SK-N-SH (cell line): ENCODE measurements around the gene SMARCC1. TPM values are rescaled to one million over a fixed set of nuclear protein-coding genes. Genes with fewer than 3 reads are reported as not detected.

ENCODE experiments used
- CTCF ChIA-PET: fragments of 300-600, 350-600 bp; formaldehyde crosslinking; extraction: SDS; loops from one replicate; lab custom pipeline; 2021; lab: Yijun Ruan, JAX
- POLR2A ChIA-PET: fragments of 350-600 bp; sonication (Branson Sonifier 250); formaldehyde crosslinking; extraction: SDS; loops from one replicate; lab custom pipeline; 2020; ENCODE audit warnings: antibody characterized with exemption, inconsistent platforms; lab: Yijun Ruan, JAX
- DNase-seq: peaks from one replicate; pipeline ENCODE4 v3.0.0; 2012
- H2AFZ ChIP-seq: fragments of 200-600 bp; sonication (generic); 2 replicates; pipeline ENCODE4 v1.8.1; 2016; ENCODE audit warnings: antibody characterized with exemption, mild to moderate bottlenecking, low read depth
- H3F3A ChIP-seq: fragments of 200-600 bp; sonication (generic); replicated peaks from 2 replicates; pipeline ENCODE3; 2016; ENCODE audit warnings: antibody characterized with exemption, mild to moderate bottlenecking; ENCODE audit not compliant: insufficient read depth
- H3K27ac ChIP-seq, 2 experiments: fragments of 200-500 bp in 1 of 2; fragments of 200-600 bp in 1 of 2; sonication (Bioruptor generic) in 1 of 2; sonication (generic), shearing (Covaris generic) in 1 of 2; 2 replicates each; pipeline versions ENCODE4 v1.5.1 to v1.6.1; 2014 to 2016; ENCODE audit warnings: low read depth in 2 of 2, inconsistent platforms in 1 of 2, low read length in 1 of 2, mild to moderate bottlenecking in 1 of 2, mixed read lengths in 1 of 2
- H3K27me3 ChIP-seq: fragments of 200-600 bp; sonication (generic), shearing (Covaris generic); 2 replicates; pipeline ENCODE4 v1.6.1; 2016; ENCODE audit warnings: mixed run types; ENCODE audit not compliant: insufficient read depth
- H3K36me3 ChIP-seq, 2 experiments: fragments of 200-500 bp in 1 of 2; fragments of 200-600 bp in 1 of 2; sonication (Bioruptor generic) in 1 of 2; sonication (generic) in 1 of 2; replicated peaks in 1 of 2; 2 replicates each; pipeline versions ENCODE3 to v1.5.1; 2014 to 2016; ENCODE audit warnings: low read length in 1 of 2, mild to moderate bottlenecking in 1 of 2; ENCODE audit not compliant: insufficient read depth in 2 of 2, control insufficient read depth in 1 of 2
- H3K4me1 ChIP-seq, 2 experiments: fragments of 200-500 bp in 1 of 2; fragments of 200-600 bp in 1 of 2; sonication (Bioruptor generic) in 1 of 2; sonication (generic), shearing (Covaris generic) in 1 of 2; 2 replicates each; pipeline versions ENCODE4 v1.5.1 to v1.6.1; 2014 to 2016; ENCODE audit warnings: low read depth in 1 of 2, low read length in 1 of 2, mixed run types in 1 of 2; ENCODE audit not compliant: insufficient read depth in 2 of 2, control insufficient read depth in 1 of 2
- H3K4me2 ChIP-seq: fragments of 200-600 bp; sonication (generic), shearing (Covaris generic); 2 replicates; pipeline ENCODE4 v1.6.1; 2017; ENCODE audit warnings: mixed run types
- H3K4me3 ChIP-seq, 2 experiments: fragments of 200-500 bp in 1 of 2; fragments of 200-600 bp in 1 of 2; sonication (Bioruptor generic) in 1 of 2; sonication (generic), shearing (Covaris generic) in 1 of 2; 2 replicates each; pipeline versions ENCODE4 v1.5.1 to v1.8.1; 2014 to 2016; ENCODE audit warnings: low read depth in 2 of 2, inconsistent platforms in 1 of 2, low read length in 1 of 2, mild to moderate bottlenecking in 1 of 2, mixed read lengths in 1 of 2, moderate library complexity in 1 of 2
- H3K79me2 ChIP-seq: fragments of 200-600 bp; sonication (generic); 2 replicates; pipeline ENCODE4 v1.8.1; 2017; ENCODE audit warnings: mild to moderate bottlenecking; ENCODE audit not compliant: insufficient read depth
- H3K9ac ChIP-seq: fragments of 200-600 bp; sonication (generic); 2 replicates; pipeline ENCODE4 v1.6.1; 2017; ENCODE audit warnings: mixed run types
- H3K9me2 ChIP-seq: fragments of 200-600 bp; sonication (generic); 2 replicates; pipeline ENCODE4 v1.6.1; 2017; ENCODE audit warnings: mixed run types
- H3K9me3 ChIP-seq: fragments of 200-600 bp; sonication (generic); 2 replicates; pipeline ENCODE4 v1.6.1; 2017; ENCODE audit warnings: mixed run types, mild to moderate bottlenecking, moderate library complexity
- H4K20me1 ChIP-seq: fragments of 200-600 bp; sonication (generic); 2 replicates; pipeline ENCODE4 v1.6.1; 2017; ENCODE audit warnings: mild to moderate bottlenecking, mixed run types; ENCODE audit not compliant: insufficient read depth
- EP300 ChIP-seq, 2 experiments: IDR thresholded peaks; 2 replicates each; pipeline versions ENCODE4 v1.4.0 to v1.6.1; 2012; ENCODE audit warnings: borderline replicate concordance in 1 of 2, low read depth in 1 of 2, low read length in 1 of 2
- FOSL2 ChIP-seq: IDR thresholded peaks from 2 replicates; pipeline ENCODE4 v1.4.0; 2012; ENCODE audit warnings: low read depth, mild to moderate bottlenecking, moderate library complexity, borderline replicate concordance
- FOXJ3 ChIP-seq: sonication (generic); formaldehyde crosslinking; IDR thresholded peaks from 2 replicates; pipeline ENCODE4 v1.5.1; 2020; ENCODE audit warnings: mild to moderate bottlenecking, missing genetic modification reagents
- FOXM1 ChIP-seq: IDR thresholded peaks from 2 replicates; pipeline ENCODE4 v1.4.0; 2012; ENCODE audit warnings: low read depth, mild to moderate bottlenecking
- MEF2A ChIP-seq: IDR thresholded peaks from 2 replicates; pipeline ENCODE4 v1.4.0; 2012; ENCODE audit warnings: low read depth, borderline replicate concordance
- RCOR1 ChIP-seq: fragments of 150-350 bp; IDR thresholded peaks from 2 replicates; pipeline ENCODE4 v1.6.1; 2017; ENCODE audit warnings: antibody characterized with exemption, low read length
- RXRA ChIP-seq: IDR thresholded peaks from 2 replicates; pipeline ENCODE4 v1.4.0; 2012; ENCODE audit warnings: low read depth, mild to moderate bottlenecking, borderline replicate concordance
- SIN3A ChIP-seq: IDR thresholded peaks from 2 replicates; pipeline ENCODE4 v1.6.1; 2012; ENCODE audit warnings: low read depth, mild to moderate bottlenecking, low read length, moderate library complexity, borderline replicate concordance
- YY1 ChIP-seq: IDR thresholded peaks from 2 replicates; pipeline ENCODE4 v1.4.0; 2012; ENCODE audit warnings: low read depth, mild to moderate bottlenecking
- WGBS: methylation state at CpG from one replicate; pipeline ENCODE4 v1.1.6; 2017; ENCODE audit warnings: low lambda C conversion rate; 5-methylcytosine and 5-hydroxymethylcytosine counted together
- polyA plus RNA-seq, 3 experiments: library from polyadenylated mRNA; depleted of rRNA; stranded (reverse); fragments of >200 nt; gene quantifications; 2 replicates each; pipeline ENCODE4 v1.2.3, GENCODE V29; 2012
- TF ChIP-seq, protein P1 (sequence below): IDR thresholded peaks from 2 replicates; pipeline ENCODE4 v1.6.1; 2012; ENCODE audit warnings: mild to moderate bottlenecking, low read depth, low read length, moderate library complexity
- TF ChIP-seq, protein P2 (sequence below): fragments of 200-600 bp; sonication (generic); IDR thresholded peaks from 2 replicates; pipeline ENCODE4 v1.6.1; 2017; ENCODE audit warnings: antibody characterized with exemption, mild to moderate bottlenecking, moderate library complexity
- TF ChIP-seq, protein P3 (sequence below): IDR thresholded peaks from 2 replicates; pipeline ENCODE4; 2012

SMARCC1 gene
- polyA plus RNA-seq, 1 of the 3 experiments (the other 2 are of a cell fraction), result 16.5 TPM

DNA sequence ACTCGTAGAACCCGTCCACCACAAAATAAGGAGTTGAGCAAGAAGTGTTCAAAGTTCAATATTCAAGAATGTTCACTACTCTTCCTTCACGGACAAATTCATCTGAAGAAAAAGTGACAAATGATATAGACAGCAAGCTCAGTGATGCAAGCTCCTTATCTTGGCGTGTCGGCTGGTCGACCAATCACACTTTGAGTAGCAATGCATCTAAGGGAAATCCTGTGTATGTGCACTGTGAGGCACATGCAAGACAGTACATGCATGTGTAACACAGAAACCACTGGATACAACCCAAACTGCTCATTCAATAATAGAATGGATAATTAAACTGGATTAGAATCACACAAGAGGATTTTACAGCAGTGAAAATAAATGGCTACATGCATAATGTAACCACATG lies 138.6 kb downstream of the SMARCC1 start:
- H3F3A ChIP-seq, result peaks cover 6% of the 10 kb centered on the region
- no peaks in the 10 kb centered on the region for H3K9me2 ChIP-seq
- no peak overlapping the region for H3K27ac ChIP-seq
- H3K79me2 ChIP-seq, result peaks cover 57% of the 10 kb centered on the region
- H3K27me3 ChIP-seq, result no peaks in the 10 kb centered on the region
- POLR2A ChIA-PET, result no interaction called here
- peaks cover 23 to 43% of the 10 kb centered on the region in 2 experiments for H3K36me3 ChIP-seq
- no peaks in the 10 kb centered on the region for H3K4me1 ChIP-seq
- WGBS, result 98% methylated on average over 6 of the region's 6 CpGs
- H3K4me3 ChIP-seq, result no peak overlapping the region
- H3K9ac ChIP-seq, result no peak overlapping the region
- no peak overlapping the region for H3K4me2 ChIP-seq
- CTCF ChIA-PET, result interaction anchor here (1.6 to 1.7 kb wide), 2 partner anchors 8 to 15 kb away, joined by 3 read pairs; no protein-coding TSS in a partner anchor
- H2AFZ ChIP-seq, result no peak overlapping the region
- DNase-seq, result no peak
- no peaks in the 10 kb centered on the region for H3K9me3 ChIP-seq
- H4K20me1 ChIP-seq, result no peaks in the 10 kb centered on the region; the same call in 1 of the 2 replicates
- TF ChIP-seq FOSL2 (no peak), FOXM1 (no peak), FOXJ3 (no peak), EP300 (IDR thresholded peaks at IDR 0.05; ENCODE audit: borderline replicate concordance in 1 of 2, low read depth in 1 of 2, low read length in 1 of 2) (no peak), SIN3A (no peak), RCOR1 (no peak), MEF2A (no peak), YY1 (no peak), RXRA (no peak)
- TF ChIP-seq, protein P1, sequence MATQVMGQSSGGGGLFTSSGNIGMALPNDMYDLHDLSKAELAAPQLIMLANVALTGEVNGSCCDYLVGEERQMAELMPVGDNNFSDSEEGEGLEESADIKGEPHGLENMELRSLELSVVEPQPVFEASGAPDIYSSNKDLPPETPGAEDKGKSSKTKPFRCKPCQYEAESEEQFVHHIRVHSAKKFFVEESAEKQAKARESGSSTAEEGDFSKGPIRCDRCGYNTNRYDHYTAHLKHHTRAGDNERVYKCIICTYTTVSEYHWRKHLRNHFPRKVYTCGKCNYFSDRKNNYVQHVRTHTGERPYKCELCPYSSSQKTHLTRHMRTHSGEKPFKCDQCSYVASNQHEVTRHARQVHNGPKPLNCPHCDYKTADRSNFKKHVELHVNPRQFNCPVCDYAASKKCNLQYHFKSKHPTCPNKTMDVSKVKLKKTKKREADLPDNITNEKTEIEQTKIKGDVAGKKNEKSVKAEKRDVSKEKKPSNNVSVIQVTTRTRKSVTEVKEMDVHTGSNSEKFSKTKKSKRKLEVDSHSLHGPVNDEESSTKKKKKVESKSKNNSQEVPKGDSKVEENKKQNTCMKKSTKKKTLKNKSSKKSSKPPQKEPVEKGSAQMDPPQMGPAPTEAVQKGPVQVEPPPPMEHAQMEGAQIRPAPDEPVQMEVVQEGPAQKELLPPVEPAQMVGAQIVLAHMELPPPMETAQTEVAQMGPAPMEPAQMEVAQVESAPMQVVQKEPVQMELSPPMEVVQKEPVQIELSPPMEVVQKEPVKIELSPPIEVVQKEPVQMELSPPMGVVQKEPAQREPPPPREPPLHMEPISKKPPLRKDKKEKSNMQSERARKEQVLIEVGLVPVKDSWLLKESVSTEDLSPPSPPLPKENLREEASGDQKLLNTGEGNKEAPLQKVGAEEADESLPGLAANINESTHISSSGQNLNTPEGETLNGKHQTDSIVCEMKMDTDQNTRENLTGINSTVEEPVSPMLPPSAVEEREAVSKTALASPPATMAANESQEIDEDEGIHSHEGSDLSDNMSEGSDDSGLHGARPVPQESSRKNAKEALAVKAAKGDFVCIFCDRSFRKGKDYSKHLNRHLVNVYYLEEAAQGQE, result no peak
- TF ChIP-seq, protein P2, sequence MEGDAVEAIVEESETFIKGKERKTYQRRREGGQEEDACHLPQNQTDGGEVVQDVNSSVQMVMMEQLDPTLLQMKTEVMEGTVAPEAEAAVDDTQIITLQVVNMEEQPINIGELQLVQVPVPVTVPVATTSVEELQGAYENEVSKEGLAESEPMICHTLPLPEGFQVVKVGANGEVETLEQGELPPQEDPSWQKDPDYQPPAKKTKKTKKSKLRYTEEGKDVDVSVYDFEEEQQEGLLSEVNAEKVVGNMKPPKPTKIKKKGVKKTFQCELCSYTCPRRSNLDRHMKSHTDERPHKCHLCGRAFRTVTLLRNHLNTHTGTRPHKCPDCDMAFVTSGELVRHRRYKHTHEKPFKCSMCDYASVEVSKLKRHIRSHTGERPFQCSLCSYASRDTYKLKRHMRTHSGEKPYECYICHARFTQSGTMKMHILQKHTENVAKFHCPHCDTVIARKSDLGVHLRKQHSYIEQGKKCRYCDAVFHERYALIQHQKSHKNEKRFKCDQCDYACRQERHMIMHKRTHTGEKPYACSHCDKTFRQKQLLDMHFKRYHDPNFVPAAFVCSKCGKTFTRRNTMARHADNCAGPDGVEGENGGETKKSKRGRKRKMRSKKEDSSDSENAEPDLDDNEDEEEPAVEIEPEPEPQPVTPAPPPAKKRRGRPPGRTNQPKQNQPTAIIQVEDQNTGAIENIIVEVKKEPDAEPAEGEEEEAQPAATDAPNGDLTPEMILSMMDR, result no peak
- TF ChIP-seq, protein P3, sequence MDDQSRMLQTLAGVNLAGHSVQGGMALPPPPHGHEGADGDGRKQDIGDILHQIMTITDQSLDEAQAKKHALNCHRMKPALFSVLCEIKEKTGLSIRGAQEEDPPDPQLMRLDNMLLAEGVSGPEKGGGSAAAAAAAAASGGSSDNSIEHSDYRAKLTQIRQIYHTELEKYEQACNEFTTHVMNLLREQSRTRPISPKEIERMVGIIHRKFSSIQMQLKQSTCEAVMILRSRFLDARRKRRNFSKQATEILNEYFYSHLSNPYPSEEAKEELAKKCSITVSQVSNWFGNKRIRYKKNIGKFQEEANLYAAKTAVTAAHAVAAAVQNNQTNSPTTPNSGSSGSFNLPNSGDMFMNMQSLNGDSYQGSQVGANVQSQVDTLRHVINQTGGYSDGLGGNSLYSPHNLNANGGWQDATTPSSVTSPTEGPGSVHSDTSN, result no peak
